ENCODE data around the gene OR5AN1. TPM values are rescaled to one million over a fixed set of nuclear protein-coding genes. Genes with fewer than 3 reads are reported as not detected.
"Not testable (repeated sequence)": the region's sequence is repeated elsewhere in the genome, so short reads cannot be mapped to it uniquely, and the experiment has no call there.

OR5AN1 gene
- not detected for total RNA-seq

GRCh38 chr11:59358595-59358994 lies at the start of gene OR5AN1:
TSS of gene OR5AN1 (plus strand) at chr11:59358895. CDS start at chr11:59364459, 5,564 bp downstream.
- H3K4me3 ChIP-seq, result no peak within 1 kb of the TSS
- no peaks in the 10 kb centered on the region for H3K36me3 ChIP-seq
- no peak for DNase-seq (ENCODE audit: low spot score in 2 of 2)
- no peaks in the 10 kb centered on the region for H3K27me3 ChIP-seq
- WGBS, 2 donors, result 75 to 86% methylated on average over 3 of the region's 3 CpGs
- no peaks in the 10 kb centered on the region for H3K4me1 ChIP-seq
- H3K27ac ChIP-seq, result no peak within 1 kb of the TSS
- H3K9me3 ChIP-seq, result peaks cover 0 to 4% (median 0%) of the 10 kb centered on the region in 4 donors
- TF ChIP-seq EP300 (IDR thresholded peaks at IDR 0.05), result no peak
- no peak for TF ChIP-seq POLR2A (IDR thresholded peaks at IDR 0.05)
- TF ChIP-seq CTCF (IDR thresholded peaks at IDR 0.05), result no peak

- DNase-seq (ENCODE audit: low spot score in 2 of 2), result no peak
- no peaks in the 10 kb centered on the region for H3K36me3 ChIP-seq
- peaks cover 0 to 14% (median 0%) of the 10 kb centered on the region in 4 donors for H3K9me3 ChIP-seq
- H3K27ac ChIP-seq, result no peak overlapping the region
- no peaks in the 10 kb centered on the region for H3K4me1 ChIP-seq
- no peaks in the 10 kb centered on the region for H3K27me3 ChIP-seq
- no peak for TF ChIP-seq EP300 (IDR thresholded peaks at IDR 0.05)
- no peak for TF ChIP-seq CTCF (IDR thresholded peaks at IDR 0.05)
- no peak overlapping the region for H3K4me3 ChIP-seq
Observed at GRCh38 chr11:59335001-59335400, 23.7 kb upstream of the OR5AN1 start.

- H3K4me3 ChIP-seq, result no peak overlapping the region
- H3K9me3 ChIP-seq, result peaks cover 0 to 26% (median 0%) of the 10 kb centered on the region in 4 donors
- no peak for DNase-seq (ENCODE audit: low spot score in 2 of 2)
- H3K4me1 ChIP-seq, result no peaks in the 10 kb centered on the region
- 63 to 70% methylated on average over 5 of the region's 5 CpGs for WGBS, 2 donors
- H3K27ac ChIP-seq, result no peak overlapping the region
- TF ChIP-seq CTCF (IDR thresholded peaks at IDR 0.05) (no peak), POLR2A (IDR thresholded peaks at IDR 0.05) (no peak), EP300 (IDR thresholded peaks at IDR 0.05) (no peak)
- no peaks in the 10 kb centered on the region for H3K36me3 ChIP-seq
- H3K27me3 ChIP-seq, result no peaks in the 10 kb centered on the region
Observed at GRCh38 chr11:59336176-59336575, 22.5 kb upstream of the OR5AN1 start.

- Histone ChIP-seq H3K36me3 (no peaks in the 10 kb centered on the region), H3K4me3 (no peak overlapping the region), H3K27me3 (no peaks in the 10 kb centered on the region), H3K27ac (no peak overlapping the region), H3K4me1 (no peaks in the 10 kb centered on the region), H3K9me3 (peaks cover 0 to 31% (median 0%) of the 10 kb centered on the region in 4 donors)
- DNase-seq (ENCODE audit: low spot score in 2 of 2), result no peak
- no peak for TF ChIP-seq POLR2A (IDR thresholded peaks at IDR 0.05)
- TF ChIP-seq EP300 (IDR thresholded peaks at IDR 0.05), result no peak
- no peak for TF ChIP-seq CTCF (IDR thresholded peaks at IDR 0.05)
Observed at GRCh38 chr11:59336931-59337330, 21.8 kb upstream of the OR5AN1 start.

GRCh38 chr11:59349657-59350056 lies 9.0 kb upstream of the OR5AN1 start:
- not testable (repeated sequence) for H3K27ac ChIP-seq
- 82 to 87% methylated on average over 4 to 5 of the region's 5 CpGs for WGBS, 2 donors

GRCh38 chr11:59355226-59355625 lies 3.5 kb upstream of the OR5AN1 start:
- TF ChIP-seq EP300 (IDR thresholded peaks at IDR 0.05), result no peak
- TF ChIP-seq CTCF (IDR thresholded peaks at IDR 0.05), result no peak
- no peak for TF ChIP-seq POLR2A (IDR thresholded peaks at IDR 0.05)
- Histone ChIP-seq H3K27ac (no peak overlapping the region), H3K9me3 (peaks cover 0 to 4% (median 0%) of the 10 kb centered on the region in 4 donors), H3K36me3 (no peaks in the 10 kb centered on the region), H3K27me3 (no peaks in the 10 kb centered on the region), H3K4me3 (no peak overlapping the region), H3K4me1 (no peaks in the 10 kb centered on the region)
- WGBS, 2 donors, result 64 to 78% methylated on average over 1 to 4 of the region's 4 CpGs
- no peak for DNase-seq (ENCODE audit: low spot score in 2 of 2)

More at GRCh38 chr11:59349657-59350056, 9.0 kb upstream of the OR5AN1 start:
- not testable (repeated sequence) for H3K9me3 ChIP-seq; H3K36me3 ChIP-seq; H3K27me3 ChIP-seq; DNase-seq (ENCODE audit: low spot score in 2 of 2); H3K4me1 ChIP-seq; H3K4me3 ChIP-seq

All from tibial nerve (tissue), 4 donors.